GM21367 (cell line): ENCODE data around the gene PSAP.

Experiments
- ATAC-seq: cut with Tn5 transposase; IDR thresholded peaks from one replicate; pipeline ENCODE4 v1.9.1; 2021; ENCODE audit not compliant: unreplicated experiment

The PSAP gene

GRCh38 chr10:71829896-71830295 lies 21.2 kb downstream of the PSAP start:
- no peak for ATAC-seq

DNA sequence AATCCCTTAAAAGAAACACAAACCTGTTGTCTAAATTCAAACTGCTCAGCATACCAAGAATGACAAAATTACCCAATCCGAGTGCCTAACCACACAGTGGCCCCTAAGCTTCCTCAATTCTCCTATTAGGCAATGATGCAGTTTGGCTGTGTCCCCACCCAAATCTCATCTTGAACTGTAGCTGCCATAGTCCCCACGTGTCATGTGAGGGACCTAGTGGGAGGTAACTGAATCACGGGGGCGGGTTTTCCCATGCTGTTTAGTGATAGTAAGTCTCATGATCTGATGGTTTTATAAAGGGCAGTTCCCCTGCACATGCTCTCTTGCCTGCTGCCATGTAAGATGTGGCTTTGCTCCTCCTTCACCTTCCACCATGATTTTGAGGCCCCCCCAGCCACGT lies 21.9 kb downstream of the PSAP start:
- ATAC-seq, result no peak

GRCh38 chr10:71828702-71829101 lies 22.3 kb downstream of the PSAP start:
- no peak for ATAC-seq

- no peak for ATAC-seq
These were observed 23.2 kb downstream of the PSAP start for GRCh38 chr10:71827852-71828251.

DNA sequence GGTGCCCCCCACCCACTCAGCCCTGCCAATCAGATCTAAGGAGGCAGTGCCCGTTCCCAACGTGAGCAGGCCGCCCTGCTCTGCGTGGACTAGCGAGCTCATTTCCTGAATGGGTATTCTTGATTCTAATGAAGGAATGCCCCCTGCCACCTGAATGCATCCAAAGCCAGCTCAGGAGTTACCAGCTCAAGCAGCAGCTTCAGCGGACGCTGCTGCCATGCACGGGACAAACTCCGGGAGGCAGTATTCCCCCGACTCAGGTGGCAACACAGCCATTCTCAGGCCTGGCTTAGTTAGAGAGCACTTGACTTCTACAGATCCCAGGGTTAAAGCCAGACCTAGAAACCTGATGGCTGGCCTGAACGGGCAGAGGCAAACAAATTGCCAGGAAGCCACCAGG lies 25.8 kb downstream of the PSAP start:
- ATAC-seq, result no peak

DNA sequence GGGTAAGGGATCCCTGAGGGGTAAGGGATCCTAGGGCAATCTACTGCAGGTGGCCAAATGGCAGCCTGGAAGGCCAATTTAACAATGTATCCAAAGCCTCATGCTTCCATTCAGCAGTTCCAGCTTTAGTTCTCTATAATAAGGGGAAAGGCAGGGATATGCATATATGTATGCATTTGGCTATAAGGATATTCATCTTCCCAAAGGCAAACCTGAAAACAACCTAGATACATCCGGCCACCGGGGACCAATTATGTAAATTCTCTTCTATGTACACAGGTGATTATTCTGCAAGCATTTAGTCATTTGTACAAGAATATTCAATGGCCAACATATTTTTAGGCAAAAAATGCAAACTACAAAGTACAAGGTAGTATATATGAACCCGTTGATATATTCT lies 26.7 kb downstream of the PSAP start:
- ATAC-seq, result no peak

DNA sequence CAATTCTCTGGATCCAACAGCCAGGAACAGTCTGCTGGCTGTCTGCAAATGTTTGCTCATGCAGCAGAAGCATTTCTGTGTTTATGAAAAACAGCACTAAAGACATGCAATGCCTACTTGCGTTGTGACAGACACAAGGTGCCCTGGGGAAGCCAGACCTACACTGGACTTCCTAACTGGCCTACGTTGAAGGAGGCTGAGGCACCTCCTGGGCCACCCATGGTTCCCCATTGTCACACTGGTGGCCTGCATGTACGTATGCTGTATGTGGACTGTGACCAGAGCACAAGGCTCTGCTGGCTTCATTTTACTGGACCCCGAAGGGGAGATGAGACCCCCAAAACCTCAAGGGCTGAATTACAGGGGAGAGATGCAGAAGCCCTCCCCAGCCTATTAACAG lies 27.7 kb downstream of the PSAP start:
- ATAC-seq, result no peak

DNA sequence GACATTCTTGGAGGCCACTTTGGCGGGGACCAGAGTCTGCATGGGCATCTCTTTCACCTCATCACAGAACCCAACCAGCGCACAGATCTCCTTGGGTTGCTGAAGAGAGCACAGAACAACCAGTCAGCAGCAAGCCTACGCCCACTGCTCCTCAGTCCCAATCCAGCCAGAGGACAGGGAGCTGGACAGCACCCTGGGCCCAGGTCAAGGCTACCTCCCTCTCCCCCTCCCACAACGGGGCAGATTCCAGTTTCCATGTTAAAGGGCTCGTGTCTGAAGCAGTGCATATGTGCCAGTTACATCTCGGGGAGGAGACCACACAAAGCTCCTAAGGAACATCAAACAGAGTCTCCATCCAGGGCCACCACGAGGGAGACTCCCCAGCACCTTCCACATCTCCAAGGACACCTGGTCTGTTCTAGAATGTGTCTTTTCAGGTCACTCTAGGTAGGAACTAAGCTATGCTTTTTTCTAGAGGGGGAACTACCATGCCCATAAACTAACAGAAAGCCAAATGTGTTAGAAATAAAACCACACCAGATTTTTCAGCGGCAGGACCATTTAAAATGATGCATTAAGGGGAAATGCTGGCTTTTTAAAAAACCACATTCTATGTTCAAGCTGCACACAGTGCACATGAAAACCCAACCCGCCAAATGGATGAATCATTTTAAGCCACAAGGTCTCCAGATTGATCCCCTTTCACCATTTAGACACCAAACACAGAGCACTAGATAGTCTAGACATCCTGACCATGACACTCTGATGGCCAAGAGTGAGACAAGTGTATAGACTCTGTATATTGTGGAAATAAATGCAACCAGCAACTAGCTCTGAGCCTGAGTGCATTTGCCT lies 28.9 kb downstream of the PSAP start:
- ATAC-seq, result no peak

GRCh38 chr10:71820966-71821365 lies 30.1 kb downstream of the PSAP start:
- no peak for ATAC-seq

DNA sequence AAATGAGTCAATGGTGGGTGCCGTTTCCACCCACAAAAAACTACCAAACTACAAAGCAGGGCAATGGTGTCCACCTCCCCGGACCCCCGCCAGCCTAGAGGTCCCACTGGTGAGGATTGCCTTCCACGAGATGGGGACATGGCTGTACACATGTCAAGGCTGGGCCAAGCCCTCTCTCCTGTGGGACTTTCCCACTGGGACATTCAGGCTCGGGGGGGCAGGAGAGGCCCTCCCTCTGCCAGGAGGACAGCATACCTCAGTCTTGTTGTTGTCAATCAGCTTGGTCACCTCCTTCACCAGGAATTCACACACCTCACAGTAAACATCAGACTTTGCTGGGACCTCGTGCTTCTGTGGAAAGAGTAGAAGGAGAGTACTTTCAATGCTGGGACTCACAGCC lies 31.1 kb downstream of the PSAP start:
- ATAC-seq, result no peak

DNA sequence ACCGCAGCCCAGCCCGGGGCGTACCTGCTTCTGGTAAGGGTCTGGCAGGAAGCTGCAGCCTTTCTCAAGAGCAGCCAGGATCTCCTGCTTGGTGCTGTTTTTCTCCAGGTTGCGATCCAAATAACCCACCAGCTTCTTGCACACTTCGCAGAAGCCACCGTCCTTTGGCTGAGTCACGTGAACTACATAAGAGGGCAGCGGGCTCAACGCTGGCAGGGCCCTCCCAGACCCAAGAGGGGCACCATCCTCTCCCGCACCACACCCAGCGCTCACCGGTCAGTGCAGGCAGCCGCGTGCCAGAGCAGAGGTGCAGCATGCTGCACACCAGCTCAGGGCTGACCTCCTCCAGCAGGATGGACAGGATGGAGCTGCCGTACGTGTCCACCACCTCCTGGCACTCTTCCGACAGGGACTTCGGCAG lies 31.6 kb downstream of the PSAP start:
- no peak for ATAC-seq

- no peak for ATAC-seq
These were observed 32.3 kb downstream of the PSAP start for GRCh38 chr10:71818674-71819260.

GRCh38 chr10:71817831-71818655 lies 33.0 kb downstream of the PSAP start:
- no peak for ATAC-seq

- no peak for ATAC-seq
These were observed 34.0 kb downstream of the PSAP start for GRCh38 chr10:71816936-71817618.

GRCh38 chr10:71816421-71816851 lies 34.6 kb downstream of the PSAP start:
- no peak for ATAC-seq

GRCh38 chr10:71815515-71816130 lies 35.4 kb downstream of the PSAP start:
- ATAC-seq, result no peak

GRCh38 chr10:71814922-71815411 lies 36.1 kb downstream of the PSAP start:
- ATAC-seq, result no peak

- ATAC-seq, result no peak
These were observed 38.0 kb downstream of the PSAP start for GRCh38 chr10:71812913-71813590.

GRCh38 chr10:71812016-71812912 lies 38.8 kb downstream of the PSAP start:
- ATAC-seq, result no peak
